Upper lobe of left lung (tissue), 4 donors: ENCODE measurements around the gene RPRD1B.

Source experiments
- CTCF ChIP-seq, 6 experiments: fragments of 450-650 bp in 4 of 6; fragments of 200-600 bp in 2 of 6; sonication (generic) in 2 of 6; IDR thresholded peaks; one replicate each; pipeline ENCODE4 v1.5.1; 2016 to 2019; ENCODE audit warnings: antibody characterized with exemption in 6 of 6
- EP300 ChIP-seq, 4 donors: sonication (generic); formaldehyde crosslinking; IDR thresholded peaks; one replicate each; pipeline ENCODE4 v1.5.1; 2017; ENCODE audit warnings: antibody characterized with exemption in 4 of 4, control low read depth in 2 of 4
- POLR2A ChIP-seq, 4 donors: fragments of 450-650 bp; IDR thresholded peaks; one replicate each; pipeline ENCODE4 v1.5.1; 2016 to 2017; ENCODE audit warnings: antibody characterized with exemption in 4 of 4, mild to moderate bottlenecking in 2 of 4
- POLR2AphosphoS5 ChIP-seq, 2 donors: sonication (generic); formaldehyde crosslinking; IDR thresholded peaks; one replicate each; pipeline ENCODE4 v1.5.1; 2017; ENCODE audit warnings: antibody characterized with exemption in 2 of 2

- no peak for TF ChIP-seq POLR2A (IDR thresholded peaks at IDR 0.05)
- TF ChIP-seq CTCF (IDR thresholded peaks at IDR 0.05), result no peak
- no peak for TF ChIP-seq POLR2AphosphoS5 (IDR thresholded peaks at IDR 0.05)
- TF ChIP-seq EP300 (IDR thresholded peaks at IDR 0.05), result no peak
Measured at GRCh38 chr20:38055294-38055693, 21.7 kb downstream of the RPRD1B start.
